ENCODE data around the gene CLEC4F. TPM values are rescaled to one million over a fixed set of nuclear protein-coding genes. Genes with fewer than 3 reads are reported as not detected.

Gene CLEC4F
- total RNA-seq, 6 experiments from 2014 or later = not detected

DNA sequence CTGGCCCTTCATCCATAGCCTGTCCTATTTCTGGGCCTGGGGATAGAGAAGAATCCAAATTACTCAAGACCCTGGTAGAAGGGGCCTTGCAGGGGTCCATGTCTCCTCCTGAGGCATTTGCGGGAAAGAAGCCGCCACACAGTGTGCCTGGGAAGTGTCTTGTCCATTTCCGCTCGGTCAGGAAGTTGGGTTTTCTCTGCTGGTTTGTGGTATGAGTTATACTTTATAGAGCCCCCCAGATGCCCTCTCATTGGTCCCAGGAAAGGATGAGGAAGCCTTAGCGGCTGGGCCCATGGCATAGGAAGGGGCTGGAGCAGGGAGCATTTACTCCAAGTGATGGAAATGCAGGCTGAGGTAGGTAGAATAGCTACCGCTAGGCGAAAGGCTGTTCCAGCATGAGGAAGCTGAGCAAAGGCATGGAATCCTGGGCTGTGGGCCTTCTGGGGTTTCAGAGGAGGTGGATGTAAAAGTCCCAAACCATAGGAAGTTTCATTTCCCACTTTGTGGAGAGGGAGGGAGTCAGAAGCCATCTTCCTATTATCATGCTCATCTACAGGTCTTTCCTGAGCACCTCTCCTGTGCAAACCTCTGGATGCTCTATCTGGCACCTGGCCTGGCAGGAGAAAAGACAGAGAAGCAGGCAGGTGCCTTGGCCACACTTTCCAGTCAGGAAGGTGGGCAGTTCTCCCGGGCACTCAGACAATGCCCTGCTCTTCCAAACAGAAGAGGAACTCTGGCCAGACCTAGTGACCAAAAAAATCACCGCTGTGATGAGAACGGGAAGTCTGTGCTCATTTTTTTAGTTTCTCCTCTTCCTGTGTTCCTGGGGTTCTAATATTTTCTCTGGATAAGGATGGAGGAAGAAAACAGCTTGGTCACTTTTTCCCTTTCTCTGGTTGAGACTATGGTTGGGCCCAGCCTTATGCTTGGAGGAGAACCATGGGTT, 17.9 kb upstream of the CLEC4F start:
- intact Hi-C loops (cut with DNase I) = no loop called here
- 53% methylated on average over 3 of the region's 10 CpGs for WGBS (ENCODE audit: insufficient coverage, low coverage, low lambda C conversion rate, missing lambda C conversion rate)
- ATAC-seq = no peak

DNA sequence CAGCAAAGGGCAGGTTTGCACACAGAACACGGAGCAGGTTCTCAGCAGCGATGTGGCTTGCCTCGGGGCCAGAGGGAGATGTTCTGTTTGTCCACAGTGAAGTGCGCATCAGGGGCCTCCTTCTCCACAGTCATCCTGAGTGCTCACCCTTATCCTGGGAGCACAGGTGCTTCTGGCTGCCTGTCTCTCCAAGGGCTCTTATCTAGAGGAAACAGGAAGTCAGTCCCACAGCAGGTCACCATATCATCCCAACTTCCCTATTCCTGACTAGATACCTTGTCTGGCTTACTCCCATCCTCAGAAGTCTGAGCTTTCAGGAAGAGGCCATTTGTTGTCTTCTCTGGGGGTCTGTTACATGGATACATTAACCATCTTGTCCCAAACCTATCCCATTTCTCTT, 15.2 kb upstream of the CLEC4F start, which contains the start of gene CD207:
Gene CD207, minus strand, starts transcription at position 174 of the 400 bp plus-strand sequence. Its CDS starts 40 bp downstream, at position 134.
- intact Hi-C loops (cut with DNase I) = no loop called here
- no peak for TF ChIP-seq POLR2A (IDR thresholded peaks at IDR 0.05)
- TF ChIP-seq, protein P1, sequence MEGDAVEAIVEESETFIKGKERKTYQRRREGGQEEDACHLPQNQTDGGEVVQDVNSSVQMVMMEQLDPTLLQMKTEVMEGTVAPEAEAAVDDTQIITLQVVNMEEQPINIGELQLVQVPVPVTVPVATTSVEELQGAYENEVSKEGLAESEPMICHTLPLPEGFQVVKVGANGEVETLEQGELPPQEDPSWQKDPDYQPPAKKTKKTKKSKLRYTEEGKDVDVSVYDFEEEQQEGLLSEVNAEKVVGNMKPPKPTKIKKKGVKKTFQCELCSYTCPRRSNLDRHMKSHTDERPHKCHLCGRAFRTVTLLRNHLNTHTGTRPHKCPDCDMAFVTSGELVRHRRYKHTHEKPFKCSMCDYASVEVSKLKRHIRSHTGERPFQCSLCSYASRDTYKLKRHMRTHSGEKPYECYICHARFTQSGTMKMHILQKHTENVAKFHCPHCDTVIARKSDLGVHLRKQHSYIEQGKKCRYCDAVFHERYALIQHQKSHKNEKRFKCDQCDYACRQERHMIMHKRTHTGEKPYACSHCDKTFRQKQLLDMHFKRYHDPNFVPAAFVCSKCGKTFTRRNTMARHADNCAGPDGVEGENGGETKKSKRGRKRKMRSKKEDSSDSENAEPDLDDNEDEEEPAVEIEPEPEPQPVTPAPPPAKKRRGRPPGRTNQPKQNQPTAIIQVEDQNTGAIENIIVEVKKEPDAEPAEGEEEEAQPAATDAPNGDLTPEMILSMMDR (IDR thresholded peaks at IDR 0.05) = no peak
- WGBS (ENCODE audit: insufficient coverage, low coverage, low lambda C conversion rate, missing lambda C conversion rate) = 50% methylated on average over 1 of the region's 4 CpGs

More for the DNA sequence above, 17.9 kb upstream of the CLEC4F start:
- no peaks in the 10 kb centered on the region for H3K27me3 ChIP-seq
- no peaks in the 10 kb centered on the region for H3K9me3 ChIP-seq
- no peak for TF ChIP-seq POLR2A (IDR thresholded peaks at IDR 0.05)
- TF ChIP-seq, protein P1 (IDR thresholded peaks at IDR 0.05) = no peak
- no peaks in the 10 kb centered on the region for H3K36me3 ChIP-seq
- no peak overlapping the region for H3K4me3 ChIP-seq
- H3K27ac ChIP-seq = no peak overlapping the region
- DNase-seq = no peak
- no peaks in the 10 kb centered on the region for H3K4me1 ChIP-seq

GRCh38 chr2:70834881-70835280, 14.5 kb upstream of the CLEC4F start:
- Histone ChIP-seq H3K4me1 (no peaks in the 10 kb centered on the region), H3K4me3 (no peak overlapping the region), H3K36me3 (no peaks in the 10 kb centered on the region), H3K27me3 (no peaks in the 10 kb centered on the region), H3K27ac (no peak overlapping the region), H3K9me3 (no peaks in the 10 kb centered on the region)
- DNase-seq (no peak), ATAC-seq (no peak)
- WGBS (ENCODE audit: insufficient coverage, low coverage, low lambda C conversion rate, missing lambda C conversion rate) = 25% methylated on average over 1 of the region's 4 CpGs
- TF ChIP-seq, protein P1 (IDR thresholded peaks at IDR 0.05) = no peak
- no peak for TF ChIP-seq POLR2A (IDR thresholded peaks at IDR 0.05)
- intact Hi-C loops (cut with DNase I) = no loop called here

More for the DNA sequence above, 15.2 kb upstream of the CLEC4F start, which contains the start of gene CD207:
- Histone ChIP-seq H3K27ac (no peak within 1 kb of the TSS), H3K4me3 (no peak within 1 kb of the TSS), H3K27me3 (no peaks in the 10 kb centered on the region), H3K4me1 (no peaks in the 10 kb centered on the region), H3K36me3 (no peaks in the 10 kb centered on the region), H3K9me3 (no peaks in the 10 kb centered on the region)
- ATAC-seq = no peak
- DNase-seq = no peak

DNA sequence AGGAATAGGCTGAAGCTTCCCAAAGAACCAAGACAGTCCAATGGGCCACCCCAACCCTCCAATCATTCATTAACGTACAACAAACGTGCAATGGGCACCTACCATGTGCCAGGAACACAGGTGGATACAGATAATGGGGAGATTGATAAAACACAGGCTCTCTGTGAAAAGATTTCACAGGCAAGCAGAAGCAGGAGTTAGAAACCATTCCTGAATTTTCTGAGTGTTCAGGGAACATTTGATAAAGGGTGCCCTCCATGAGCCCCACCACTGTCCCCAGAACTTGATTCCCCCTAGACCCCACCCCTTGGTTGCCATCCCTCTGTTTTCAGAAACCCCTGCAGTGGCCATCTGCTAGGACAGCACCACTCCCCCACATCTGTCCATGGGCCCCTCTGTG, 13.7 kb upstream of the CLEC4F start:
- intact Hi-C loops (cut with DNase I) = no loop called here
- ATAC-seq = no peak
- no peak for TF ChIP-seq POLR2A (IDR thresholded peaks at IDR 0.05)
- TF ChIP-seq, protein P1 (IDR thresholded peaks at IDR 0.05) = no peak
- WGBS (ENCODE audit: insufficient coverage, low coverage, low lambda C conversion rate, missing lambda C conversion rate) = 79% methylated on average over 2 of the region's 2 CpGs
- no peaks in the 10 kb centered on the region for H3K27me3 ChIP-seq
- H3K4me1 ChIP-seq = no peaks in the 10 kb centered on the region
- no peak for DNase-seq
- H3K4me3 ChIP-seq = no peak overlapping the region
- H3K9me3 ChIP-seq = no peaks in the 10 kb centered on the region
- H3K27ac ChIP-seq = no peak overlapping the region
- no peaks in the 10 kb centered on the region for H3K36me3 ChIP-seq

Data from right lobe of liver (tissue), 6 donors.